Fibroblast of skin of left biceps (primary cell): ENCODE results near the gene ADAM23.
A peak's percentile ranks its signal among the peaks of the same experiment; 100 is the strongest.
"Not testable (repeated sequence)": the region's sequence is repeated elsewhere in the genome, so short reads cannot be mapped to it uniquely, and the experiment has no call there.

Experiments
- DNase-seq, 2 experiments: peaks; one replicate each; pipeline ENCODE4 v3.0.0-alpha.2; 2013; ENCODE audit warnings: low read depth in 2 of 2

ADAM23 gene, protein sequence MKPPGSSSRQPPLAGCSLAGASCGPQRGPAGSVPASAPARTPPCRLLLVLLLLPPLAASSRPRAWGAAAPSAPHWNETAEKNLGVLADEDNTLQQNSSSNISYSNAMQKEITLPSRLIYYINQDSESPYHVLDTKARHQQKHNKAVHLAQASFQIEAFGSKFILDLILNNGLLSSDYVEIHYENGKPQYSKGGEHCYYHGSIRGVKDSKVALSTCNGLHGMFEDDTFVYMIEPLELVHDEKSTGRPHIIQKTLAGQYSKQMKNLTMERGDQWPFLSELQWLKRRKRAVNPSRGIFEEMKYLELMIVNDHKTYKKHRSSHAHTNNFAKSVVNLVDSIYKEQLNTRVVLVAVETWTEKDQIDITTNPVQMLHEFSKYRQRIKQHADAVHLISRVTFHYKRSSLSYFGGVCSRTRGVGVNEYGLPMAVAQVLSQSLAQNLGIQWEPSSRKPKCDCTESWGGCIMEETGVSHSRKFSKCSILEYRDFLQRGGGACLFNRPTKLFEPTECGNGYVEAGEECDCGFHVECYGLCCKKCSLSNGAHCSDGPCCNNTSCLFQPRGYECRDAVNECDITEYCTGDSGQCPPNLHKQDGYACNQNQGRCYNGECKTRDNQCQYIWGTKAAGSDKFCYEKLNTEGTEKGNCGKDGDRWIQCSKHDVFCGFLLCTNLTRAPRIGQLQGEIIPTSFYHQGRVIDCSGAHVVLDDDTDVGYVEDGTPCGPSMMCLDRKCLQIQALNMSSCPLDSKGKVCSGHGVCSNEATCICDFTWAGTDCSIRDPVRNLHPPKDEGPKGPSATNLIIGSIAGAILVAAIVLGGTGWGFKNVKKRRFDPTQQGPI

DNA sequence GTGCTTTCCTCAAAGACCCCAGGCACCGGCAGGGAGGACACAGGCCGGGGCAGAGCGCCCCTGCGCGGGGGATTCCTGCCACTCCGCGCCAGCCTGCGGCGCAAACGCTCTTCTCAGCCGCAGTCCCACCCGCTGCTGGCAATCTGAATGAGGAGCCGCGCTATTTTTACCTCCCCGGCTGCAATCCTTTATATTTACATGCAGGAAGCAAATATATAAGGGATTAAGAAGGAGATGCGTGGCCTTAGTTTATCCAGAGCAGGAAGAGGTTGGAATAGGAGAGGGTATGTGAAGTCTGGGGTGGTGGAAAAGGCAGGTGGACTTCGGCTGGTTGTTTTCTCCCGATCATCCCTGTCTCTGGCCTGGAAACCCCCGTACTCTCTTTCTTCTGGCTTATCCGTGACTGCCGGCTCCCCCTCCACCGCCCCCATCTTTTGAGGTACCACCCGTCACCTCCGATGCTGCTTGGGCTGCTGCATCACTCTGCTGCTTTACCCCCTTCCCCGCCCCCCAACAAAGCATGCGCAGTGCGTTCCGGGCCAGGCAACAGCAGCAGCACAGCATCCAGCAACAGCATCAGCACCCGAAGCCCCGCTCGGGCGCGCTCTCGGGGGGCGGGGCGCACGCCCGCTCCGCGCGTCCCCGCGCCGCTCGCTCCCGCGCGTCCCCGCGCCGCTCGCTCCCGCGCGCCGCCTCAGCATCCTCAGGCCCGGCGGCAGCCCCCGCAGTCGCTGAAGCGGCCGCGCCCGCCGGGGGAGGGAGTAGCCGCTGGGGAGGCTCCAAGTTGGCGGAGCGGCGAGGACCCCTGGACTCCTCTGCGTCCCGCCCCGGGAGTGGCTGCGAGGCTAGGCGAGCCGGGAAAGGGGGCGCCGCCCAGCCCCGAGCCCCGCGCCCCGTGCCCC is at the start of gene ADAM23:
TSS of gene ADAM23 (plus strand) at position 700 of the 902 bp plus-strand sequence. CDS start 335 bp downstream, outside the sequence.
- DNase-seq: peak; percentile 12 to 27

DNA sequence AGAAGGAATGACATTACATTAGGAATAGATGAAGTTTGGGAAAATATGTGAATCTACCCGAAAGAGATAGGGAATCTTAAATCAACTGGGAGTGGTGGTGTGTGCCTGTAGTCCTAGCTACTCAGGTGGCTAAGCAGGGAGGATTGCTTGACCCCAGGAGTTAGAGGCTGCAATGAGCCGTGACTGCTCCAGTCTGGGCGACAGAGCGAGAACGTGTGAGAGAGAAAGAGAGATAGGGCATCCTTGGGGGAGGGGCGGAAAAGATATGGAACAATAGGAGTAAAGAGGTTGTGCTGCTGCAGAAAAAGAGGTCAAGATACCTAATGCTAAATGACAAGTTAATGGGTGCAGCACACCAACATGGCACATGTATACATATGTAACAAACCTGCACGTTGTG is 47.1 kb upstream of the ADAM23 start:
- no peak for DNase-seq

DNA sequence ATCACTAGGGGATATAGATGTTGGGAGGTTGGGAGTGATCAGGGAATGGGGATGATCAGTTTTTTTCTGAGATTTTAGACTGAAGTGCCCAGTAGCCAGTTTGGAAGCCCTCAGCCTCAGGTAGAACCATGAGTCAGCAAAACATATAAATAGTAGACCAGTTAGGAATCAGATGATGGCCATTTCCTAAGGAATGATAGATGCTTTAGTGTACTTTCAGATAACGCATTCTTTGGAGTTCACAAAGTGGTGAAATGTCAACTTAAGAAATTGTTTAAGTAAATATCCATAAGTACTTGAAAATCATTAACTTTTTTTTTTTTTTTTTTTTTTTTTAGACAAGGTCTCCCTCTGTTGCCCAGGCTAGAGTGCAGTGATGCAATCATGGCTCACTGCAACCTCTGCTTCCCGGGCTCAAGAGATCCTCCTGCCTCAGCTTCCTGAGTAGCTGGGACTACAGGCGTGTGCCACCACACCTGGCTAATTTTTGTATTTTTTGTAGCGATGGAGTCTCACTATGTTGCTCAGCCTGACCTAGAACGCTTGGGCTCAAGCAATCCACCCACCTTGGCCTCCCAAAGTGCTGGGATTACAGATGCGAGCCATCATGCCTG is 40.3 kb upstream of the ADAM23 start:
- not testable (repeated sequence) for DNase-seq

DNA sequence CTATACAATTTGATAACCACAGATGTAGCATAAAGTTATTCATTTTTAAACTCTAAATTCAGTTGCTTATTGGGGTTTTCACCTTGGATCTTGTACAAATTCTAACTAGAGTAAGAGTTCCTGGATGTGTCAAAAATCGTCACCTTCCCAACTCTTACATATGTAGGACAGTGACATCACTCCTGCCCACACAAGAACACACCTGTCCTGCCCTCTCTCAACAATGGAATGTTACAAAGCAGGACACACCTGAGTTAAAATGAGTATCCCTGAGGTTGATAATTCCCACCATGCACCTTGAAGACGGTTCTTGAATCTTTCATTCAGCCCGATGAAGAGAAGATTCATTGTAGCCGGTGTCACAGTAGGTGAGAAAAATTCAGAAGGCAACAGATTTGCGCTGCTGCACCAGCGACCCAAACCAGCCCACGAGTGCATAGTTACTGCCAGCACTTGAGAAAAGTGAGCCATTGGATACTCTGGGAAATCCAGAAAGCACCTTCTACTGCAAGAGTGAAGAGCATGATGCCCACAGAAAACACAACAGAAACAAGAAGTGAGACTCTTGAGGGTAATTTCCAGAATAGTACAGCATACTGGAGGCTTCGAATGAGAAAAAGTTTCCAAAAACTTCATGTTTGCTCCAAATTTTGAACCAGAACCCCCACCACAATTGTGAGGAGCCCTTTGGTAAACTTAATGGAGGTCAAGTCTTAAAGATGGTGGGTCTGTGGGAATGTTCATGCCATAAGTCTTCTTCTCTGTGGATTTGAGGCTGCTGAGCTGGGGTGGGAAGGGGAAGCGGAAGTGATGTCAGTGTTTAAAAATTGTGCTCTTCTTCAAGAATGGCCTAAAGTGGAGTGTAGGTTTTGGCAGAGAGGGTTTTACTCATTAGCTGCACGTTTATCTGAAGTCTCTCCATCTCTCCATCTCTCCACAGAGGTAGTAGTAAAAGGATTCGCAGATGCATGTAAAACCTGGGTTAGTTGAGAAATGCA is 34.7 kb upstream of the ADAM23 start:
- no peak for DNase-seq

DNA sequence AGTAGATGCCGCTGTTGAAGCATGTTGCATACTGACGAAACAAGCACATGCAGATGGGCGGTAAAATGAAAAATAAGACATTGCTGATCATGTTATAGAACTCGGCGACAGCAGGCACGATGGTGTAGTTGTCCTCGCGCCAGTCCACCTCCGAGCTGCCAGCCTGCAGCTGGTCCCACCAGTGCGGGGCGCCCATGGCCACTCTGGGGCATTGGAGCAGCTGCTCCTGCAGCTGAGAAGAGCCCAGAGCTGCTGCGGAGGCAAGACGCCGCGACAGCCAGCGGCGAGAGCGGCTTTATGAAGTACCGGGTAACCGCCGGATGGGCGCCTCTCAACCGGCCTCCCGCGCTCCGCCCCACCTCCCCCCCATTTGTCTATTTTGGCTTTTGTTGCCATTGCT is 32.6 kb upstream of the ADAM23 start:
- DNase-seq: no peak

- no peak for DNase-seq
Observed at GRCh38 chr2:206415618-206416243, 27.6 kb upstream of the ADAM23 start.

GRCh38 chr2:206418968-206419367 is 24.4 kb upstream of the ADAM23 start:
- no peak for DNase-seq

GRCh38 chr2:206420721-206421120 is 22.6 kb upstream of the ADAM23 start:
- no peak for DNase-seq

- DNase-seq: no peak
Observed at GRCh38 chr2:206422493-206422892, 20.8 kb upstream of the ADAM23 start.

- no peak for DNase-seq
Observed at GRCh38 chr2:206423147-206423546, 20.2 kb upstream of the ADAM23 start.

- DNase-seq: no peak
Observed at GRCh38 chr2:206424134-206424533, 19.2 kb upstream of the ADAM23 start.

- DNase-seq: no peak
Observed at GRCh38 chr2:206428783-206429182, 14.5 kb upstream of the ADAM23 start.

DNA sequence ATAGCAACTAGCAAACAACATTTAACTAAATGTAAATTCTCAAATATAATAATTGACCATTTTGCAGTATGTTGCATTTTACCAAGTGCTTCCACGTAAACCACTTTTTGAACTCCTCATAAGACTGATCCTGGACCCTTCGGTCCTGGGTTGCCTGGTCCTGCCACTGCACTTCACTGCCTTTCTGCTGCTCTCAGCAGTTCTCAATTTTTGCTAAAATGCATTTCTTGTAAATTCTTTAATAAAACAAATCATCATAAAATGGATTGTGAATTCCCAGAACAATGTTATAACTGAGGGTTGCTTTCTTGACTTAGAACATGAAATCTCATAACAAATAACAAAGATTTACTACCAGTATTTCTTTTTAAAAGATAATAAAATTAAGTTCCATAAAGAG is 12.9 kb upstream of the ADAM23 start:
- DNase-seq: no peak

DNA sequence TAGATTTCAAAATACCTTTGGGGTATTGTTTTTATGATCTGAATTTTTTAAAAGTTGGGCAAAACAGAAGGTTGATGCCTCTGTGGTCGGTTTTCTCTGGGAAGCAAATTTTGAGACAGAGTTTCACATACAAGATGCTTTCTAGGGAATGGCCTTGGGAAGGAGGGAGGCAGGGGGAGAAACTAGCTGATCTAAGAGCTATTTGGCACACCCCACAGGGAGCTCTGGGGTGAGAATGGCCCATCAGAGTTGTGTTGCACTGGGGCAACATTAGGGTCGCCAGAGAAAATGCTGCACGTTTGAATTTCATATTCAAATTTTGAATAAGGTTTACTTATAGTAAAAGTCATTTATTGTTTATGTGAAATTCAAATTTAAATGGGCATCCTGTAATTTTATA is 11.9 kb upstream of the ADAM23 start:
- no peak for DNase-seq

DNA sequence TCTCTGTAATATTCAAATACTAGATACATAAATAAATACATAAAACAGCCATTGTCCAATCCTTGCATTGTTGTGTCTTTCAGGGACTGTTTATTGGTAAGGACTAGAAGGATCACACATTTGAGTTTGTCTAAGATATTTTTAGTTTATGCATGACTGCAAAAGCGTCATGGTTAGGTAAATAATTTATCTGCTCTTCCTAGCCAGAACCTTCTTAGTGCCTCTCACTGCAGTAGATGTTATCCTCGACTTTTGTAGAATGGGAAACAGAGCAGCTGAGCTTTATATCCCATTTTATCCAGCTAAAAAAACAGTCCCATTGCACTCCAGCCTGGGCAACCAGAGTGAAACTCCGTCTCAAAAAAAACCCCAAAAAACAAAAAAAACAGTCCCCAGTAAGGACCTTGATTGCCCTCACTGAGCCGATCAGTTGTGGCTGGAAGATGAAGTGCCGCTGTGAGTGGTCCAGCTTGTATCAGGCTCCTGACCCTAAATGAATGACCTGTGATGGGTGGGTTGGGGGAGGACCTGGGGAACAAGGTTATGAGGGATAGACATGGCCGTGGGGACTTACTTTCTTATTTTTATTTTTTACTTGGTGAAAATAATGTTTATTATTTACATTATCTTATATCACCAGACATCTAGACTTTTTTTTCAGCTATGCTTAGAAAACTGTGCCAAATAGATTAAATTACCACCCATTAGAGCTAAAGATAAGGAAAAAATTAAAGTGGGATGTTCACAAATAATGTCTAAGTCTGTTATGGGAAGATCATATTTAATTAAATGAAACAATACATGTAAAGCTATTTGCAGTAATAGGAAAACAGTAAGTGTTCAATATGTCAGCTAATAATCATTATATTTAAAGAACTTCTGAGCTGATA is 10.9 kb upstream of the ADAM23 start:
- no peak for DNase-seq

- DNase-seq: no peak
Observed at GRCh38 chr2:206433190-206433589, 10.1 kb upstream of the ADAM23 start.

GRCh38 chr2:206433686-206434085 is 9.6 kb upstream of the ADAM23 start:
- no peak for DNase-seq

DNA sequence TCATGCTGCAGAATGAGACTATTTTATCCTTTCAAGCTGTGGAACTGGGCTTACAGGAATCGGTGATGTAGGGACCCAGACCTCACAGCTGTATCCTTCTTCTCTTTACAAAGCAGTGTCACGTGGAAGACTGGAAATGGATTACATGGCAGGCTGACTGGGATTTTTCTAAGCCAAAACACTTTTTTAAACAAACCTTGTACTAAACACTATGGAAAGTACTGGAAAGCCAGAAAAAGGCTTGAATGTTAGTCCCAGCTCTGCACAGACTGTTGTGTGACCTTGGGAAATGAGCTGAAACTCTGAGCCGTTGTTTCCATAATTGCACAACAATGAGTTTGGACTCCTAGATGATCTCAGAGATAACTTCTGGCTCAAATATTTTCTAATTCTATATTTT is 7.6 kb upstream of the ADAM23 start:
- no peak for DNase-seq
